Thoracic aorta (tissue), 2 donors: ENCODE data around the gene MGAT1. TPM values are rescaled to one million over a fixed set of nuclear protein-coding genes. Genes with fewer than 3 reads are reported as not detected.

ENCODE experiments used
- ATAC-seq: fragments of 150-250 bp; one replicate; pipeline ENCODE4 v1.8.0; 2017; ENCODE audit warnings: low read depth; ENCODE audit not compliant: insufficient number of reproducible peaks, low FRiP score
- DNase-seq: peaks from one replicate; pipeline ENCODE4 v3.0.0-alpha.2; 2020; ENCODE audit warnings: low spot score
- H3K27ac ChIP-seq, 2 donors: fragments of 200-600 bp; sonication (generic); 1 replicate in 1 of 2; 2 replicates in 1 of 2; pipeline ENCODE4 v1.5.1; 2016; ENCODE audit warnings: mild to moderate bottlenecking in 2 of 2, moderate library complexity in 2 of 2
- H3K27me3 ChIP-seq: fragments of 200-600 bp; sonication (generic); replicated peaks from 2 replicates; pipeline ENCODE4 v1.6.0; 2016; ENCODE audit warnings: mild to moderate bottlenecking; ENCODE audit not compliant: insufficient read depth
- H3K36me3 ChIP-seq: fragments of 200-600 bp; sonication (generic); one replicate; pipeline ENCODE4 v1.5.1; 2016
- H3K4me1 ChIP-seq, 2 donors: fragments of 200-600 bp; sonication (generic); 1 replicate in 1 of 2; 2 replicates in 1 of 2; pipeline versions ENCODE4 v1.5.1 to v1.6.0; 2016; ENCODE audit warnings: low read depth in 2 of 2, mild to moderate bottlenecking in 1 of 2; ENCODE audit not compliant: control insufficient read depth in 1 of 2
- H3K4me3 ChIP-seq: fragments of 200-600 bp; sonication (generic); 2 replicates; pipeline ENCODE4 v1.5.1; 2016; ENCODE audit warnings: mild to moderate bottlenecking
- H3K9me3 ChIP-seq: fragments of 200-600 bp; sonication (generic); 2 replicates; pipeline ENCODE4 v1.5.1; 2016
- total RNA-seq, 2 donors: library from RNA; depleted of rRNA; stranded (reverse); fragments of >200 nt; gene quantifications; one replicate each; pipeline versions ENCODE4 v1.1.0 to v1.2.3, GENCODE V29; 2016
- TF ChIP-seq, protein P1 (sequence below): fragments of 200-600 bp; sonication (generic); IDR thresholded peaks from one replicate; pipeline ENCODE4 v1.5.1; 2019; ENCODE audit warnings: antibody characterized with exemption

MGAT1 gene
- total RNA-seq, 2 donors from 2014 or later, result 226 to 244 TPM

DNA sequence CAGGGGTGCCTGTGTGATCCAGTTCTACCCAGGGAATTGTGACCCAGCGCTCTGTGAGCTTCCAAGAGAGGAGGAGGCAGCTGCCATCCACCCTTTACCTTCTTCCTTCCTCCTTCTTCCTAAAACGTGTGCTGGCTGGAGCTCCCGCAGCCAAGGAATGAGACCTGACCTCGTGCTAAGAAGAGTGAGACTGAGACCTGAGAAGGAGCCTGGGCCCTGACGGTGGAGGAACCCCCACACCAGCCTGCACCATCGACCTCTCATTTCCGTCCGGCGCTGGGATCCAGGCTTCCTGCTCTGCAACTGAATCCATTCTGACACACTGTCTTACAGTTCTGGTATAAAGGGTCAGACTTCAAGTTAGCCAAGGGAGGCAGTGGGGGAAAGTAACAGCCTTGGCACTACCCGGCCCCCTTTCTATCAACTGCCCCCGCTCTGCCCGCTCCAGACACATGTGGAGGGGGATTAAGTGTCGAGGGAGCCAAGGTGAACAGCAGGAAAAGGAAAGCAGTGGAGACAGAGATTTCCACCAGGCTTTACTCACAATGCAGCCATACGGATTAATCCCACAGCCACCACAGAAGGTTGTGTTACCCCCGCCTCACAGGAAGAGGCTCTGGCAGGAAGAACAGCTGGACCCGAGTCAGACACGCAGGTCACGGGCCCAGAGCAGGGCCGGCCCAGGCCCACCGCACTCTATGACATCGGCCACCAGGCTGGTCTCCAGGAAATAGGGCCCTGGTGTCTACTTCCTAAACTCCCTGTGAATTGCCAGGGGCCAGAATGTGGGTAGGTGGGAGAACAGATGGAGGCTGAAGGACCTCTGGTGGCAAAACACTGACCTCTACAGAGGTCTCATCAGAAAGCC lies 15.8 kb downstream of the MGAT1 start:
- TF ChIP-seq, protein P1, sequence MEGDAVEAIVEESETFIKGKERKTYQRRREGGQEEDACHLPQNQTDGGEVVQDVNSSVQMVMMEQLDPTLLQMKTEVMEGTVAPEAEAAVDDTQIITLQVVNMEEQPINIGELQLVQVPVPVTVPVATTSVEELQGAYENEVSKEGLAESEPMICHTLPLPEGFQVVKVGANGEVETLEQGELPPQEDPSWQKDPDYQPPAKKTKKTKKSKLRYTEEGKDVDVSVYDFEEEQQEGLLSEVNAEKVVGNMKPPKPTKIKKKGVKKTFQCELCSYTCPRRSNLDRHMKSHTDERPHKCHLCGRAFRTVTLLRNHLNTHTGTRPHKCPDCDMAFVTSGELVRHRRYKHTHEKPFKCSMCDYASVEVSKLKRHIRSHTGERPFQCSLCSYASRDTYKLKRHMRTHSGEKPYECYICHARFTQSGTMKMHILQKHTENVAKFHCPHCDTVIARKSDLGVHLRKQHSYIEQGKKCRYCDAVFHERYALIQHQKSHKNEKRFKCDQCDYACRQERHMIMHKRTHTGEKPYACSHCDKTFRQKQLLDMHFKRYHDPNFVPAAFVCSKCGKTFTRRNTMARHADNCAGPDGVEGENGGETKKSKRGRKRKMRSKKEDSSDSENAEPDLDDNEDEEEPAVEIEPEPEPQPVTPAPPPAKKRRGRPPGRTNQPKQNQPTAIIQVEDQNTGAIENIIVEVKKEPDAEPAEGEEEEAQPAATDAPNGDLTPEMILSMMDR, result no peak
- peak overlapping the region; percentile 80 to 89 for H3K27ac ChIP-seq
- no peaks in the 10 kb centered on the region for H3K27me3 ChIP-seq
- no peak for DNase-seq
- no peaks in the 10 kb centered on the region for H3K9me3 ChIP-seq
- ATAC-seq, result no peak
- H3K4me1 ChIP-seq, result peaks cover 26 to 37% of the 10 kb centered on the region in 2 donors
- H3K4me3 ChIP-seq, result no peak overlapping the region
- peaks cover 31% of the 10 kb centered on the region for H3K36me3 ChIP-seq

DNA sequence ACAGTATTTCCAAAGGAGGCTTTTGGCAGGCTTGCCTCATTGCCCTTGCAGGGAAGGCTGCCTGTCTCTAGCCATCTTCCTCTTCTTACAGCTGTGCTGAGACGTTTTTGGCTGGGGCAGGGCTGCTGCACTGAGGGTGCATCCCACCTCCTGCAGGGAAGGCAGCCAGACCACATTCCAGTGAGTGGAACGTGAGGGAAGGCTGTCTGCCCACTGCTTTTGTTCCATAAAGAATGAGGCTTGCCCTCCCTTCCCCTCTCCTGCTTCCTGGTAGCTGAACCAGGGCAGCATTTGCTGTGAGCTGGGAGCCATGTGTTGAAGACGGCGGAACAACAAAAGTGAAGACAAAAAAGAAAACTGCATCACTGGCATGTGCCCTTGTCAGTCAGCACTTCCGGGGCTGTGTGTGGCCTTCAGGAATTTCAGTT lies 16.8 kb downstream of the MGAT1 start:
- H3K4me3 ChIP-seq, result peak overlapping the region; percentile 46

DNA sequence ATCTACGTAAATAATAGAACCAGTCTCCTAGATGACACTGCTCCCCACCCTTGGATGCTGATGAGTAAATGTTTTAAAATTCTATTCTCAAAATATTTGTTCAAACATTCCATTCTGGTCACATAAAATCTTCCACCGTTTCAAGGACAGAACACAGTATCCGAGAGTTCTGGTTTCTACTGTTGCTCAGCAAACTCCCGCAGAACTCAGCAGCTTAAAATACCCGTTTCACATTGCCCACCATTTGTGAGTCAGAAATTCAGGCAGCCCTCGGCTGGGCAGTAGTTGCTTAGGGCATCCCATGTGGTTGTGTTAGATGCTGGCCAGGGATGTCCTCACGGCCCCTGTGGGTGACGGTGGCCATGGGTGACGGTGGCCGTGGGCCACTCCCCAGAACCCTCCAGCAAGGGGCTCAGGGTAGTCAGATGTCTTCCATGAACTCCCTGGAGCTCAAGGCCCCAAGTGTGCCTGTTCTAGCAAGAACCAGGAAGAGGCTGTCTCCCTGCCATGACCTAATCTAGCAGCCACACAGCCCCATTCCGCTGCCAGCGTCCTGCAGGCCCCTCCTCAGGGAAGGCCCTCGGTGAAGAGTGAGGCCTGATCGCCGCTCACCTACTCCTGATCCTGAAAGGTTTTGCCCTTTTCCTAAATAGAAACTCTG lies 17.4 kb downstream of the MGAT1 start:
- Histone ChIP-seq H3K4me1 (peaks cover 26 to 37% of the 10 kb centered on the region in 2 donors), H3K27ac (peak overlapping the region; percentile 80 to 89), H3K36me3 (peaks cover 17% of the 10 kb centered on the region), H3K27me3 (no peaks in the 10 kb centered on the region), H3K9me3 (no peaks in the 10 kb centered on the region), H3K4me3 (peak overlapping the region; percentile 46)
- ATAC-seq (peak; percentile 47), DNase-seq (no peak)
- TF ChIP-seq, protein P1, result no peak

More for the DNA sequence above, 16.8 kb downstream of the MGAT1 start:
- Histone ChIP-seq H3K36me3 (peaks cover 22% of the 10 kb centered on the region), H3K27ac (peak overlapping the region; percentile 80 to 89), H3K27me3 (no peaks in the 10 kb centered on the region), H3K9me3 (no peaks in the 10 kb centered on the region), H3K4me1 (peaks cover 26 to 37% of the 10 kb centered on the region in 2 donors)
- TF ChIP-seq, protein P1, result no peak
- no peak for ATAC-seq
- no peak for DNase-seq

DNA sequence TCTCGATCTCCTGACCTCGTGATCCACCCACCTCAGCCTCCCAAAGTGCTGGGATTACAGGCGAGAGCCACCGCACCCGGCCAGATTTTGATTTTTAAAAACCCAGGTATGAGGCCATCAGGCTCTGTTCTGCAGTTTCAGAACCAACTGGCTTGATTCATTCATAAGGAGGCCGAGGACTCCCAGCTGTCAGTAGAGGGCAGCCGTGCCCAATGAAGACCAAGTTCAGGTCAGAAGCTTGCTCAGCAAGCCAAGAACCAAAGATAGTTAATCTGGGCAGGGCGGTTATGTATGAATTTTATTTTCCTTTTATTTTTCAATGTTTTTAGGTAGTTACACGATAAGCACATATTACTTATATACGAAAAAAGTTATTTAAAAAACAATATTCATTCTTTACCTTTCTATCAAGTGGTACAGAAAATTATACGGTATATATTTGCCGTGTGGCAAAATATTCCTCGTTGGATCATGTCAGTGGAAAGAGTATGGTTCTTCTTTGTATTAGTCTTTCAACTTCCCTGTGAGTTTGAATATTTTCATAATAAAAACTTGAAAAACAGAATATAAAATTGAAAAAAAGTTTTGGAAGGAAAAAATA lies 18.0 kb downstream of the MGAT1 start:
- ATAC-seq, result peak; percentile 80
- TF ChIP-seq, protein P1, result peak; percentile 59
- Histone ChIP-seq H3K4me1 (peaks cover 26 to 37% of the 10 kb centered on the region in 2 donors), H3K36me3 (peaks cover 11% of the 10 kb centered on the region), H3K4me3 (no peak overlapping the region), H3K27me3 (no peaks in the 10 kb centered on the region), H3K27ac (peak overlapping the region; percentile 80 to 89), H3K9me3 (no peaks in the 10 kb centered on the region)
- no peak for DNase-seq
